ENCODE data around the gene GRK3.

GRK3 gene

DNA sequence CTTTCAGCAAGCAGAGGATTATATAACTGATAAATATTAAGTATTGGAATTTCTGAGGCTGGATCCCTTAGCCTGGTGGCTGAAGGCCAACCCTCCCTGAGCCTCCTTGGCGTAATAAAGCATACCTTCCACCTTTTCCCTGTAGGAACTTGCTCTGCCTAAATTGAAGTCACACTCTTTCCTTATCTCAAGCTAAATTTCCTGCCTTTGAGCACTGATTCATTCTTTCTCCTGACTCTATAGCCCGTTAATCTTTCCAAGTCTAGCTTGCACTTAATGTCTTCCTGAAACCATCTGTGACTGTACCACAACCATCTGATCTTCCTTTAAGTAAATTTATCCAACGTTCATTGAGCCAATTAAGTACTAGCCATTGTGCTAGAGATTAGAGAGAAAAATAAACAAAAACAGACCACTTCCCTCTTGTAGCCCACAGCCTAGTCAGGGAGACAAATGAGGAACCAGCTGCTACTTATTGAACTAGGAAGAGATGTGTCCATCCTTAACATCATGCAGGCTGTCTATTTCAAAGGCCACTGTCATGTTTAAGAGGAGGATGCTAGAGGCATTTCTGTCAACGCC is 62.9 kb downstream of the GRK3 start:
- DNase-seq = peak in 1 of 2 donors; percentile 25

DNA sequence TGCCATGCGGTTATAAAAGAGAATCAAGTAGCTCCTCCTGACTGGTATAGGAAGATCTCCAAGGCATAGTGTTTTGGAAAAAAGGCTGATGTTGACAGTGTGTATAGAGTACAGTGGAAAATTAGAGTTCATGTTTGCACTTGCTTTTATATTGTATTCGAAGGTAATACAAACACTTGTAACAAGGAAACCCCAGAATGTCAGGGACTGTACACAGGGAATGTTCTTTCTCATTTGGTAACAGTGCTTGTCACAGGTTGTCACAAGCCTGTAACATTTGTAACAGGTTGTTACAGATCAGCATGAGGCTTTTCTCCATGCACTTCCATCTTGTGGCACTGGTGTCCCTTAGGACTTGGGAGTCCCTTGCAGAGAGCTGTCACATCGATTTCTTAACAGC is 64.0 kb downstream of the GRK3 start:
- no peak for DNase-seq

- DNase-seq = no peak
These were observed 65.1 kb downstream of the GRK3 start for GRCh38 chr22:25629613-25630012.

- DNase-seq = no peak
These were observed 66.0 kb downstream of the GRK3 start for GRCh38 chr22:25630447-25630846.

DNA sequence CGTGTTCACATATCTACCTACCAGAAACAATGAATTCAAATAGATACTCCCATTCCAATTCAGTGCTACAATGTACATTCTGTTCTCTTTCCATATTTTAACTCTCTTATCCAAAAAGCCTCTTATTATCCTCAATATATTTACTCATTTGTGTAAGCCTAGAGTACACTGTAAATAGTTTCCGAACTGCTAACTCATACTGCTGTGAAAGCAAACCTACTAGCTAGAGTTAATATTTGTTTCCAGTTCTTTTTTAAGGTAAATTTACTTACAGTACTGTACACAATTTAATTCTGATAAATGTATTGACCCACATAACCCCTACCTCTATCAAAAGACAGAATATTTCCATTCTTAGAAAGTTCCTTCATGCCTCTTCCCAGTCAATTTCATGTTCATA is 71.8 kb downstream of the GRK3 start:
- DNase-seq = no peak

- no peak for DNase-seq
These were observed 72.6 kb downstream of the GRK3 start for GRCh38 chr22:25637032-25637431.

DNA sequence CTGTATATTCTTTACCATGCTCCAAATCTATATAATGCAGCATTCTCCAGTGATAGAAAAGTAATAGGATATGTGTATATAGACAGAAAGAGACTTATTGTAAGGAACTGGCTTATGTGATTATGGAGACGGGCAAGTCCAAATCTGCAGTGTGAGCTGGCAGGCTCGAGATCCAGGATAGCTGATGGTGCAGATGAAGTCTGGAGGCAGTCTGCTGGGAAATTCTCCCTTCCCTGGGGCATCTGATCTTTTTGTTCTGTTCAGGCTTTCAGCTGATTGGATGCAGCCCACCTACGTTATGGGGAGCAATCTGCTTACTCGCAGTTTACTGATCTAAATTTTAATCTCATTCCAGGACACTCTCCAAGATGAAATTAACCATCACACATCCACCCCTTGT is 73.2 kb downstream of the GRK3 start:
- no peak for DNase-seq

DNA sequence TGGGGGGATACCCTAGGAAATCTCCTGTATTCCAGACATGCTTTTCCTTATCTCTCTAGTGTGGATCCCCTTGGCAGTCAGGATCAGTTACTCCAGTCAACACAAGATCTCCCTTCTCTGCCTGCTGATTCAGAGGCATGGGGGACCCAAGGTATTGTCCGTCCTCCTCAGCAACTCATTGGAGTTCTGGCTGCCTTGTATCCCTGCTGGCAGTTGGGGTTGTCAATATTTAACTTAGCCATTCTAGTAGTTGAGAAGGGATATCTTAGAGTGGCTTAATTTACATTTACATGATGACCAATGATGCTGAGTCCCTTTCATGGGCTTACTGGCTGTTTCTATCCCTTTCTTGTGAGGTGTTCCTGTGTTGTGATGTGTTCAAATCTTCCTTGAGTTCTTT is 74.2 kb downstream of the GRK3 start:
- no peak for DNase-seq

DNA sequence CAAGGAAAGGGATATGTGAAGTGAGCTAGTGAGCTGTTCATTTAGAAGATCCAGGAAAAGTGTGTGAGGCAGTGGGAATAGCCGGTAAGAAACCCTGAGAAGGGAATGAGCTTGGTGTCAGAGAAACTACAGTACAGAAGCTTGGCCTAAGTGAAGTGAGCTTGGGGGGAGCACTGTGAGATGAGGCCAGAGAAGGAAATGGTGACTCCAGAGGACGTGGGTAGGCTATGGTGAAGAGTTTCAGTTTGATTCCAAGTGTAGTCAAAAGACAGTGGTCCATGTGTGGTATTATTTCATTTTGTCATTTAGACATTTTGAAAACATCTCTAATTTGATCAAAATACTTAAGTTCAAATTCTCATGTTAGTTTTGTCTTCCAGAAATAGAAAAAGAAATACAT is 77.2 kb downstream of the GRK3 start:
- no peak for DNase-seq

DNA sequence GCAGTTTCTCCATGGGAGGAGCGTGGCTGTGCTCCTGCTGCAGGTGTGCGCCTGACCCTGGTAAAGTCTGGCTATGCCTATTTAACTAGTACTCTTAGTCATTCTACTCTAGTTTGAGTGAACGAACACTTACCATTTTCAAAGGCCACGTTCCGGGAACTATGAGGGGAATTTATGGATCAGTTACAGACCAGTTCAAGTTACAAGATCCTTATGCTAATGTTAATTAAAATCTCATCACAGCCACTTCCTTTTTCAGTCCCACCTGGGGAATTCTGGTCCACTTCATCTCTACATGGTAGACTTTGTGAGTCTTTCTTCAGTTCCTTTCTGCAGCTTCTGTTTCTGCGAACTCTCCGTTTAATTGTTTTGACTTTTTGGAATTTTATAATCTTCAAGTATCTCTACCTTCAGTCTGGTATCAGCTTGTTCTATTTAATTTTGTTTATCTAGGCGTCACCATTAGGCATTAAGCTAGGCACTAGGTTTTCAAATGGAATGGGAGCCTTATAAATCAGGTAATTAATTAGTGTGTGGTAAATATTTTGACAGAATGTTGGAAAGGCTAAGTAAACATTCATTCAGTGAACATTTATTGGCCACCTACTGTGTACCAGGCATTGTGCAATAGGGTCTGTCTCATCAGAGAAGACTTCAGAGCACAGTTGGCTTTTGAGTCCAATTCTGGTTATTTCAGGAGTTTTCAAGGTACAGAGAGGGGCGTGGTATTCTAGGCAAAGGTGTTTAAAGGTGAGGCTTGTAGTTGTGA is 78.9 kb downstream of the GRK3 start:
- DNase-seq = no peak

DNA sequence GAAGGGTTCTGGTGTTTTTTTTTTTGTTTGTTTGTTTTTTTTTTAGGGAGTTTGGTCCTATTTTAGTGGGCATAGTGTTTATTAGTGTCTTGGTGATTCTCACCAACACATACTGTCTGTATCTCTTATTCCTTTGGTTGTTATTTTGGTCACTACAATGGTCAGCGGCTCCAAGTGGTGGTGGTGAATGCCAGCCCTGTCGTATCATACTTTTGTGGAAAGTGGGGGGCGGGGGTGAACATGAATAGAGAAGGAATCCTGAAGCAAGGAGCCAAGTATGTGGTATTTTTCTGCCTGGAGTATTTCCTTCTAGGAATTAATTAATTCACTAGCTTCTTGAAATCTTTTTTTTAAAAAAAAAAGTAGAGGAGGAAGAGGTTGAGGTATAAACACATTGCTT is 79.6 kb downstream of the GRK3 start:
- DNase-seq = no peak

DNA sequence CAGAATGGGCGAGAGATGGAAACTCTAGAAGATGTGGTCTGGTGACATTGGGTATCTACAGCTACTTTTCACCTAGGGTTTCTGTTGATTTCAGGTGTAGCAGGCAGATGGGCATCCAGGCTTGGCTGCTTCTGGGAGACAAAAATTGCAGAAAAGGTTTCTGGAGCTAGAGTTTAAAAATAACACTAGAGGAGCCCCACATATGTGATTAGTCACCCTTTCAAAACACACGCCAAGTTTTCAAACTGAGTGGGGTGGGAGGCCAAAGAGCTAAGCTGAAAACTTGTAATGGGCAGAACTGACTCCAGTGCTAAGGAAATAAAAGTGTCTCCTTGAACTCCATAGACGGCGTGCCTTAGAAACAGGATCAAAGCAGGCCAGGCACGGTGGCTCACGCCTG is 80.8 kb downstream of the GRK3 start:
- no peak for DNase-seq

- DNase-seq = no peak
These were observed 81.5 kb downstream of the GRK3 start for GRCh38 chr22:25645964-25646363.

DNA sequence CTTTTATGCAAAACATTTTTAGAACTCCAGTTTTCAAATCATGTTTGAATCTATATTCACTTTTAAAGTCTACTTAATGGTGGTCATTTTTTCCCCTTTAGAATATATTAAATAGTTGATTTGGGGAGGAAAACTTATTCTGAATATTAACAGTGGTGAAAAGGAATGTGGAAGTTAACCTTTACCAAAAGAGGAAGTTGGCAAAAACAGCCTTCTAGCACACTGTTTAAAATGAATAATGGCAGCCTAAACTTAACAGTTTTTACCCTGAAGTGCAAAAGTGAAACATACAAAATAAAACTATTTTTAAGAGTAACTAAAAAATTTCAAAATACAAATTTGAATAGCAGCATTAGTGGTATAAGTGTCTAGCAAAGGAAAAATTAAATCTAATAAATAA is 86.4 kb downstream of the GRK3 start:
- DNase-seq = no peak

DNA sequence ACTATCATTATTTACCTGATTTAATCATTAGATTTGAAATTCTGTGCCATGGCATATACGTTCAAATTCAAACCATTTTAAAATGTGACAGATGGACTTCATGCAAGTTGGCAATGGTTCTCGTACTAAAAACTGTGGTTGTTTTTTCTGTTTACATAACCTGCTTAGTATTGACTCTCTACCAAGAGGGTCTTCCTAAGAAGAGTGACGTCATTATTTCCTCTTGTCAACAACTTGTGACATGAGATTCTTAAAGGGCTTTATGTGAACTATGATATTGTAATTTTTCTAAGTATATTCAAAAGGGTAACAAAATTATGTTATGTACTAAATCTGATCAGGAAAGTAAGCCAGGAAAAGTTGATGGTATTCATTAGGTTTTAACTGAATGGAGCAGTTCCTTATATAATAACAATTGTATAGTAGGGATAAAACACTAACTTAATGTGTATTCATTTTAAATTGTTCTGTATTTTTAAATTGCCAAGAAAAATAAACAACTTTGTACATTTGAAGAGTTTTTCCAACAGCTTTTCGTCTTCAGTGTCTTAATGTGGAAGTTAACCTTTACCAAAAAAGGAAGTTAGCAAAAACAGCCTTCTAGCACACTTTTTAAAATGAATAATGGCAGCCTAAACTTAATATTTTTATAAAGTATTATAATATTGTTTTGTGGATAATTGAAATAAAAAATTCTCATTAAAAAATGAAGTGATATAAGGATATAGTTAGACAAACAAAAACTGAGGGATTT is 87.0 kb downstream of the GRK3 start:
- DNase-seq = no peak

DNA sequence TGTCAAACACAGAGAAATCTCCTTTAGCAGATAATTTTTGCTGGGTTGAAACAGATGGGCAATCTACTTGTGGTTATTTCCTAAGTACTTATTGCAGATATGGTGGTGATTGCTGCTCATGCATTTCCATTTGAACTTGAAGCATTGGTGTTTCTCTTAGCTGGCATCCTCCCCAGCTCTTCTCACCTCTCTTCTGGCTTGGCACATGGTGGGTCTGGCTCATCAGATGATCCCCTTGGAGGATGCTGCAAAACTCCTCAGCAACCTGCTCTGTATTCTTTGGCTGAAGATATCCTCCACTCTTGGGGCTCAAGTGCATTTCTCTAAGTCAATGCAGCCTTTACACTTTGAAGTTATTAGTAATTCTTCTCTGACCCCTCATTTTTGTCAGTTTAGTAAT is 90.2 kb downstream of the GRK3 start:
- no peak for DNase-seq

GRCh38 chr22:25655371-25655935 is 91.0 kb downstream of the GRK3 start:
- no peak for DNase-seq

GRCh38 chr22:25656724-25657123 is 92.2 kb downstream of the GRK3 start:
- no peak for DNase-seq

DNA sequence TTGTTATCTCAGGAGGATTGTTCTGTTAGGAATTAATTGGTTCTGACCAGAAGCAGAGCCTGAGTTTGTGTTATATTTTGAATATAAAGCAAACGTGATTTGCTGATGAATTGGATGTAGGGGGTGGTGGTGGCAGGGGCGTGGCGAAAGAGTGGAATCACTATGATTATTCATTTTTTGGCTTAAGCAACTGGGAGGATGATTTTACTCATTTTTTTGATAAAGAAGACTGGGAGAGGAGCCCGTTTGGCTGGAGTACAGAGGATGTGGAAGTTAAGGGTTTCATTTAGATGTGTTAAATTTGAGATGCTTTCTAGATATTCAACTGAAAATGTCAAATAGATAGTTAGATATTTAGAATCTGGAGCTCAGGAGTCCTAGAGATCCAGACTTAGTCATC is 94.2 kb downstream of the GRK3 start:
- DNase-seq = no peak

GRCh38 chr22:25659413-25659812 is 94.9 kb downstream of the GRK3 start:
- no peak for DNase-seq

DNA sequence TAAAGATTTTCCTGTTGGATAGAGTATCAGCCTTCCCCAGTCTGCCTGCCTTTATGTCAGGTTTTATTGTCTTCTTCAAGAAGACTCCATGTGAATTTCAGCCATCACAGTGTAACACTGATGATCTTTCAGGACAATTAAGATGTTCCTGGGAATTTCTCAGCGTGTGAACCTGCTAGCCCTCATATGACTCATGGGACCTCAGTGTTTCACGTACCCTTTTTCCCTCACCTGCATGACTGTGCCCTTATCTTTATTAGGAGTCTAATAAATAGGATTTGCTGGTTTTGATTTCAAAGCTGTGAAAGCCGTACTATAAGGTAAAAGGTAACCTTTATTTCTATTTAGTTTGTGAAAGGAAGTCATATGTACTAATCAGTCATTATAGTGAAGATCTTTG is 95.9 kb downstream of the GRK3 start:
- DNase-seq = no peak

DNA sequence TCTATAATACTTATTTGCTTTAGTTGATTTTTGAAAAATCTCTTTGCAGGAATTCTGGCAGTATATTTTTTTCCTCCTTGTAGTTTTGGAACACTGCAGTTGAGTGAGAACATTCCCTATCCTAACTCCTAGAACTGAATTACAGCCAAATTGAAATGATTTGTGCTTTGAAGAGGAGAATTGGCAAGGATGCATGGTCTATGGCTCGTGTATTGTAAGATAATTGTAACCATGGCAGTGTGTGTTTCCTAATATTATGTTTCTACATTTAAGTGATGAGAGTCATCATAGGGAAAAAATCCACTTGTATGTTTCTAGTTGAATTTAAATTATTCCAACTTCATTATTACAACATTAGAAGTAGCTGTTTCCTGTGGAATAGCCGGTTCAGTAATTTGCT is 96.6 kb downstream of the GRK3 start:
- no peak for DNase-seq

DNA sequence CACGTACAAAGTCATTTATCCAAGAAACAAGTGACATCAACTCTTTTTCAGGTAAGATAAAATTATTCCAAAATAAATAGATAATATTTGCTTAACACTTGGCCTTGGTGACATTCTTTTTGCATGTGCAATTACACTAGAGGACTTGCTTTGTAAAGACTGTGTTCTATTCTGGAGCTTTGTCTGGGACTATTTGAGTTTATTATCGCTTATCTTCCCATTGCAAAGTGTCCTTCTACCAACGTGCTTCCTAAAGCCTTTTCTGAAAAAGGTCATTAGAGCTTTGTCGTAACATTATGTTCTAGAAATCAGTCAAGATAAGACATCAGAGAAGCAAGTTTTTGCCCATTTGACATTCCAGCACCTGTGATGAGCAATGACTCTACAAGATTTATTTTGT is 99.2 kb downstream of the GRK3 start:
- no peak for DNase-seq

DNA sequence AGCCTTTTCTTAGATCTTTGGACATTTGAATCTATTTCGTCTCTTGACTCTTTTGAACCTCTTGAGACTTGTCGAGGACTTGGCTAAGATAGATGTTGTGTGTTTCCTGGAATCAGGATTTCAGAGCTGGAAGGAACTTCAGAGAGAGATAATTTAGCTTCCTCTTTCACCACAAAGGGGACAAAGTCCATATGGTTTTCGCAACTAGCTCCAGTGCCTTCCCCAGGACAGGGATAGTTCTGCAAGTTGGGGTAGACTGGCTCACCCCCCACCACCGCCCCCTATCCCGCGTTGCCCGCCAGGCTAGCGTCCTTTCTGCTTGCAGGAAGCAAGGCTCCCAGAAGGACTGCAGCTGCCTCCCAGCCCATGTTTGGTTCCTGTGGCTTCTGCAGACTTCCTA is 101.8 kb downstream of the GRK3 start:
- no peak for DNase-seq

Measured in hippocampal formation (tissue), 2 donors.